SH-SY5Y (cell line): Measurements from ENCODE around the gene N4BP2L1.

Source experiments
- GATA2 ChIP-seq: IDR thresholded peaks from 2 replicates; pipeline ENCODE4 v1.6.1; 2011; ENCODE audit warnings: mild to moderate bottlenecking, low read depth, low read length
- GATA3 ChIP-seq: IDR thresholded peaks from 2 replicates; pipeline ENCODE4 v1.6.1; 2011; ENCODE audit warnings: low read depth, mild to moderate bottlenecking, low read length, moderate library complexity

- TF ChIP-seq GATA3 (no peak), GATA2 (no peak)
These were observed 10.9 kb upstream of the N4BP2L1 start for GRCh38 chr13:32438871-32439270.
